ENCODE results near the gene MYO18A. TPM values are rescaled to one million over a fixed set of nuclear protein-coding genes. Genes with fewer than 3 reads are reported as not detected.

The MYO18A gene
- polyA plus RNA-seq, 1 donor (not counting 4 experiments of a cell fraction or from before 2014, with no cell fraction given): 20.0 TPM

DNA sequence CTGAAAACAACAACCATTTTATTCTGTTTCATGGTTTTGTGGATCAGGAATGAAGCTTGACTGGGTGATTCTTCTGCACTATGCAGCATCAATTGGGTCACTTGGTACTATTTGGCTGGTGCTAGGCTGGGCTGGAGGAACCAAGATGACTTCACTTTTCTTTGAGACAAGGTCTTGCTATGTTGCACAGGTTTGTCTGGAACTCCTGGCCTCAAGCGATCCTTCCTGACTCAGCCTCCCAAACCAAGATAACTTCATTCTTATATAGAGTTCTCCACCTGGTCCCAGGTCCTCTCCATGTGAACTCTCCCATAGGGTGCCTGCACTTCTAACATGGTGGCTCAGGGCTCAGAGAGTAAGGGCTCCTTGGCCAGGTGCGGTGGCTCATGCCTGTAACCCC is 139.1 kb downstream of the MYO18A start:
- Histone ChIP-seq H4K20me1 (ENCODE audit: control insufficient read depth, extremely low read depth, insufficient read depth, low read length) (no peaks in the 10 kb centered on the region), H3K27ac (ENCODE audit: control insufficient read depth, insufficient read depth, low read length) (no peak overlapping the region)
- FAIRE-seq: no peak

DNA sequence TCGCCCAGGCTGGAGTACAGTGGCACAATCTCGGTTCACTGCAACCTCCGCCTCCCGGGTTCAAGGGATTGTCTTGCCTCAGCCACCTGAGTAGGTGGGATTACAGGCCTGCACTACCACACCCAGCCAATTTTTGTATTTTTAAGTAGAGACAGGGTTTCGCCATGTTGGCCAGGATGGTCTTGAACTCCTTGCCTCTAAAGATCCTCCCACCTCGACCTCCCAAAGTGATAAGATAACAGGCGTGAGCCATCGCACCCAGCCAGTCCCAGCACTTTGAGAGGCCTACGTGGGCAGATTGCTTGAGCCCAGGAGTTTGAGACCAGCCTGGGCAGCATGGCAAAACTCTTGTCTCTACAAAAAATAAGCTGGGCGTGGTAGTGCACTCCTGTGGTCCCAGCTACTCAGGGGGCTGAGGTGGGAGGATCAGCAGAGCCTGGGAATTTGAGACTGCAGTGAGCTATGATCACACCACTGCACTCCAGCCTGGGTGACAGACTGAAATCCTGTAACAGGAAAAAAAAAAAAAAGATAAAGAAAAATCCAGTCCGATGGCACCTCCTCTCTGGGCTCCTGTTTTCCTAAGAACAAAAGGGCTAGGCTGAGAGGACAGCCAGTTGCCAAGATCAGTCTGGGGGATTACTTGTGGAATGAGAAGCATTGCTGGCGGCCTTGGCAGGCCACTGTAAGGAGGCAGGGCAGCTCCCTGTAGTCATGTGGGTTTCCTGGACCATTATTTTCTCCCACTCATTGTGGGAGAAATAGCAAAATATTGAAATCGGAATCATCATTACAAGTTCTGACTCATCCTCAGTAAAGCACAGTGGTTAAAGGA is 140.2 kb downstream of the MYO18A start:
- H3K27ac ChIP-seq (ENCODE audit: control insufficient read depth, insufficient read depth, low read length): no peak overlapping the region
- H3K27me3 ChIP-seq (ENCODE audit: control insufficient read depth, extremely low read depth, insufficient read depth, low read length): peaks cover 36% of the 10 kb centered on the region
- H4K20me1 ChIP-seq (ENCODE audit: control insufficient read depth, extremely low read depth, insufficient read depth, low read length): no peaks in the 10 kb centered on the region
- H3K4me2 ChIP-seq (ENCODE audit: control insufficient read depth, extremely low read depth, insufficient read depth, low read depth, low read length): no peak overlapping the region
- FAIRE-seq: no peak
- H2AFZ ChIP-seq (ENCODE audit: control insufficient read depth, low read length): no peak overlapping the region
- no peaks in the 10 kb centered on the region for H3K9me3 ChIP-seq (ENCODE audit: control insufficient read depth, low read depth, low read length)
- dilution Hi-C loops (cut with MboI; ENCODE audit: extremely low pct_ligation_motif_present, low sequenced_read_pairs): no loop called here
- peaks cover 17% of the 10 kb centered on the region for H3K4me1 ChIP-seq (ENCODE audit: control insufficient read depth, extremely low read depth, insufficient read depth, low read length)
- H3K9ac ChIP-seq (ENCODE audit: control insufficient read depth, extremely low read depth, insufficient read depth, low read length): no peak overlapping the region
- no peak overlapping the region for H3K4me3 ChIP-seq (ENCODE audit: control insufficient read depth in 2 of 3, extremely low read depth in 1 of 3, insufficient read depth in 2 of 3, low read depth in 1 of 3, low read length in 3 of 3)
- DNase-seq (ENCODE audit: low read depth, low spot score): no peak
- H3K36me3 ChIP-seq (ENCODE audit: control insufficient read depth in 2 of 2, extremely low read depth in 1 of 2, insufficient read depth in 2 of 2, low read length in 2 of 2): no peaks in the 10 kb centered on the region
- TF ChIP-seq, protein P1, sequence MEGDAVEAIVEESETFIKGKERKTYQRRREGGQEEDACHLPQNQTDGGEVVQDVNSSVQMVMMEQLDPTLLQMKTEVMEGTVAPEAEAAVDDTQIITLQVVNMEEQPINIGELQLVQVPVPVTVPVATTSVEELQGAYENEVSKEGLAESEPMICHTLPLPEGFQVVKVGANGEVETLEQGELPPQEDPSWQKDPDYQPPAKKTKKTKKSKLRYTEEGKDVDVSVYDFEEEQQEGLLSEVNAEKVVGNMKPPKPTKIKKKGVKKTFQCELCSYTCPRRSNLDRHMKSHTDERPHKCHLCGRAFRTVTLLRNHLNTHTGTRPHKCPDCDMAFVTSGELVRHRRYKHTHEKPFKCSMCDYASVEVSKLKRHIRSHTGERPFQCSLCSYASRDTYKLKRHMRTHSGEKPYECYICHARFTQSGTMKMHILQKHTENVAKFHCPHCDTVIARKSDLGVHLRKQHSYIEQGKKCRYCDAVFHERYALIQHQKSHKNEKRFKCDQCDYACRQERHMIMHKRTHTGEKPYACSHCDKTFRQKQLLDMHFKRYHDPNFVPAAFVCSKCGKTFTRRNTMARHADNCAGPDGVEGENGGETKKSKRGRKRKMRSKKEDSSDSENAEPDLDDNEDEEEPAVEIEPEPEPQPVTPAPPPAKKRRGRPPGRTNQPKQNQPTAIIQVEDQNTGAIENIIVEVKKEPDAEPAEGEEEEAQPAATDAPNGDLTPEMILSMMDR (optimal IDR thresholded peaks at IDR 0.05 in 1 of 3, IDR thresholded peaks at IDR 0.05 in 1 of 3, conservative IDR thresholded peaks at IDR 0.05 in 1 of 3; ENCODE audit: extremely low read depth in 1 of 3, insufficient read depth in 2 of 3, low read length in 3 of 3): no peak
- no peak for TF ChIP-seq EZH2 (IDR thresholded peaks at IDR 0.05; ENCODE audit: low read length)
- H3K79me2 ChIP-seq (ENCODE audit: control insufficient read depth, insufficient read depth, low read length): no peaks in the 10 kb centered on the region
- no peaks in the 10 kb centered on the region for H3K9me1 ChIP-seq (ENCODE audit: control insufficient read depth, extremely low read depth, insufficient read depth, low read length)

More for the DNA sequence above, 139.1 kb downstream of the MYO18A start:
- no peak overlapping the region for H3K4me3 ChIP-seq (ENCODE audit: control insufficient read depth in 2 of 3, extremely low read depth in 1 of 3, insufficient read depth in 2 of 3, low read depth in 1 of 3, low read length in 3 of 3)
- H3K9me3 ChIP-seq (ENCODE audit: control insufficient read depth, low read depth, low read length): no peaks in the 10 kb centered on the region
- dilution Hi-C loops (cut with MboI; ENCODE audit: extremely low pct_ligation_motif_present, low sequenced_read_pairs): no loop called here
- no peak for DNase-seq (ENCODE audit: low read depth, low spot score)
- peaks cover 25% of the 10 kb centered on the region for H3K27me3 ChIP-seq (ENCODE audit: control insufficient read depth, extremely low read depth, insufficient read depth, low read length)
- H2AFZ ChIP-seq (ENCODE audit: control insufficient read depth, low read length): no peak overlapping the region
- H3K9me1 ChIP-seq (ENCODE audit: control insufficient read depth, extremely low read depth, insufficient read depth, low read length): no peaks in the 10 kb centered on the region
- no peak overlapping the region for H3K9ac ChIP-seq (ENCODE audit: control insufficient read depth, extremely low read depth, insufficient read depth, low read length)
- no peaks in the 10 kb centered on the region for H3K36me3 ChIP-seq (ENCODE audit: control insufficient read depth in 2 of 2, extremely low read depth in 1 of 2, insufficient read depth in 2 of 2, low read length in 2 of 2)
- H3K4me1 ChIP-seq (ENCODE audit: control insufficient read depth, extremely low read depth, insufficient read depth, low read length): peaks cover 17% of the 10 kb centered on the region
- no peak overlapping the region for H3K4me2 ChIP-seq (ENCODE audit: control insufficient read depth, extremely low read depth, insufficient read depth, low read depth, low read length)
- H3K79me2 ChIP-seq (ENCODE audit: control insufficient read depth, insufficient read depth, low read length): no peaks in the 10 kb centered on the region
- TF ChIP-seq EZH2 (IDR thresholded peaks at IDR 0.05; ENCODE audit: low read length): no peak
- TF ChIP-seq, protein P1 (optimal IDR thresholded peaks at IDR 0.05 in 1 of 3, IDR thresholded peaks at IDR 0.05 in 1 of 3, conservative IDR thresholded peaks at IDR 0.05 in 1 of 3; ENCODE audit: extremely low read depth in 1 of 3, insufficient read depth in 2 of 3, low read length in 3 of 3): no peak

Measured in keratinocyte (primary cell).